CD14-positive monocyte (primary cell): ENCODE results near the gene CLDN8. TPM values are rescaled to one million over a fixed set of nuclear protein-coding genes. Genes with fewer than 3 reads are reported as not detected.

ENCODE experiments used
- DNase-seq, 3 donors: peaks; one replicate each; pipeline ENCODE4 v3.0.0-alpha.2; 2011 to 2022
- H2AFZ ChIP-seq: 2 replicates; pipeline ENCODE4 v1.6.0; 2012; ENCODE audit warnings: mild to moderate bottlenecking, low read depth, low read length, inconsistent platforms; ENCODE audit not compliant: insufficient read depth, poor library complexity, severe bottlenecking
- H3K27ac ChIP-seq, 2 donors: 1 replicate in 1 of 2; 2 replicates in 1 of 2; pipeline ENCODE4 v1.5.1; 2012 to 2013; ENCODE audit warnings: low read length in 2 of 2, control low read depth in 1 of 2, inconsistent platforms in 1 of 2, low read depth in 1 of 2, mild to moderate bottlenecking in 1 of 2
- H3K27me3 ChIP-seq, 2 donors: one replicate each; pipeline versions ENCODE4 v1.6.0 to v1.6.1; 2011 to 2013; ENCODE audit warnings: low read length in 2 of 2; ENCODE audit not compliant: control insufficient read depth in 2 of 2, insufficient read depth in 2 of 2
- H3K36me3 ChIP-seq, 2 donors: replicated peaks in 1 of 2; 1 replicate in 1 of 2; 2 replicates in 1 of 2; pipeline versions ENCODE4 v1.5.1 to v1.6.1; 2012 to 2013; ENCODE audit warnings: low read length in 2 of 2, control low read depth in 1 of 2, inconsistent platforms in 1 of 2, mild to moderate bottlenecking in 1 of 2; ENCODE audit not compliant: insufficient read depth in 2 of 2, control insufficient read depth in 1 of 2
- H3K4me1 ChIP-seq, 2 donors: 1 replicate in 1 of 2; 2 replicates in 1 of 2; pipeline versions ENCODE4 v1.5.1 to v1.6.1; 2012 to 2013; ENCODE audit warnings: low read length in 2 of 2, control low read depth in 1 of 2, inconsistent platforms in 1 of 2, mild to moderate bottlenecking in 1 of 2, moderate library complexity in 1 of 2; ENCODE audit not compliant: insufficient read depth in 2 of 2, control insufficient read depth in 1 of 2
- H3K4me2 ChIP-seq: replicated peaks from 2 replicates; pipeline ENCODE3; 2012; ENCODE audit warnings: low read length, moderate library complexity, mild to moderate bottlenecking; ENCODE audit not compliant: poor library complexity, severe bottlenecking; ENCODE audit errors: extremely low read depth
- H3K4me3 ChIP-seq, 3 experiments: fragments of 200-600 bp in 1 of 3; sonication (generic) in 1 of 3; replicated peaks in 1 of 3; 1 replicate in 2 of 3; 2 replicates in 1 of 3; pipeline ENCODE4 v1.5.1; 2011 to 2013; ENCODE audit warnings: low read length in 3 of 3, mild to moderate bottlenecking in 3 of 3, control low read depth in 2 of 3, low read depth in 2 of 3, inconsistent platforms in 1 of 3, moderate library complexity in 1 of 3
- H3K79me2 ChIP-seq: 2 replicates; pipeline ENCODE4 v1.6.0; 2012; ENCODE audit warnings: mild to moderate bottlenecking, control low read depth, inconsistent platforms, low read length, moderate library complexity; ENCODE audit not compliant: insufficient read depth
- H3K9ac ChIP-seq: 2 replicates; pipeline ENCODE4 v1.6.0; 2017; ENCODE audit warnings: low read length, mild to moderate bottlenecking; ENCODE audit not compliant: insufficient read depth, poor library complexity, severe bottlenecking
- H3K9me3 ChIP-seq, 2 donors: replicated peaks in 1 of 2; 1 replicate in 1 of 2; 2 replicates in 1 of 2; pipeline versions ENCODE4 v1.5.1 to v1.6.1; 2012 to 2013; ENCODE audit warnings: low read length in 2 of 2, control low read depth in 1 of 2; ENCODE audit not compliant: control insufficient read depth in 1 of 2, insufficient read depth in 1 of 2
- H4K20me1 ChIP-seq: 2 replicates; pipeline ENCODE4 v1.6.0; 2012; ENCODE audit warnings: mild to moderate bottlenecking, low read length, control low read depth, moderate library complexity; ENCODE audit not compliant: insufficient read depth
- H3K27ac Mint-ChIP-seq, 7 donors: one replicate each; pipeline ENCODE4 v1.8.0; 2020; ENCODE audit warnings: mild to moderate bottlenecking in 7 of 7, mixed read lengths in 7 of 7, moderate library complexity in 6 of 7, inconsistent platforms in 2 of 7
- H3K27me3 Mint-ChIP-seq, 3 donors: one replicate each; pipeline ENCODE4 v1.8.0; 2021 to 2022; ENCODE audit warnings: low read depth in 3 of 3, mild to moderate bottlenecking in 3 of 3, mixed read lengths in 3 of 3, moderate library complexity in 3 of 3, inconsistent platforms in 1 of 3
- H3K36me3 Mint-ChIP-seq, 2 donors: one replicate each; pipeline ENCODE4 v1.8.0; 2020; ENCODE audit warnings: mixed read lengths in 2 of 2, inconsistent platforms in 1 of 2, mild to moderate bottlenecking in 1 of 2
- H3K4me1 Mint-ChIP-seq: one replicate; pipeline ENCODE4 v1.8.0; 2020; ENCODE audit warnings: mild to moderate bottlenecking, mixed read lengths
- H3K4me3 Mint-ChIP-seq, 2 donors: one replicate each; pipeline ENCODE4 v1.8.0; 2020; ENCODE audit warnings: mild to moderate bottlenecking in 2 of 2, mixed read lengths in 2 of 2, moderate library complexity in 1 of 2
- H3K9me3 Mint-ChIP-seq, 7 donors: one replicate each; pipeline ENCODE4 v1.8.0; 2020 to 2022; ENCODE audit warnings: mixed read lengths in 7 of 7, mild to moderate bottlenecking in 6 of 7, moderate library complexity in 6 of 7, inconsistent platforms in 2 of 7
- CTCF ChIP-seq: fragments of 200-600 bp; IDR thresholded peaks from one replicate; pipeline ENCODE4 v1.8.0; 2022; ENCODE audit warnings: antibody characterized with exemption, mild to moderate bottlenecking
- WGBS: methylation state at CpG from one replicate; pipeline ENCODE4 v1.1.5; 2013; ENCODE audit warnings: missing lambda C conversion rate; ENCODE audit not compliant: insufficient coverage; 5-methylcytosine and 5-hydroxymethylcytosine counted together
- intact Hi-C, 2 donors: fragments of 100-400 bp; cut with micrococcal nuclease; formaldehyde crosslinking; loops; one replicate each; pipeline versions ENCODE4 v1.15.0 to v1.15.1; 2023
- polyA plus RNA-seq, 3 donors: library from polyadenylated mRNA; depleted of rRNA in 1 of 3; unstranded in 2 of 3; stranded (reverse) in 1 of 3; fragments of 300-500 nt in 2 of 3; fragments of >200 nt in 1 of 3; fragmentation: Illumina TruSeq in 2 of 3; gene quantifications; 1 replicate in 2 of 3; 2 replicates in 1 of 3; pipeline ENCODE4 v1.2.3, GENCODE V29; 2012 to 2021

CLDN8 gene
- polyA plus RNA-seq, 3 donors: not detected

- Histone ChIP-seq H4K20me1 (no peaks in the 10 kb centered on the region), H3K27me3 (no peaks in the 10 kb centered on the region), H3K79me2 (no peaks in the 10 kb centered on the region), H3K9me3 (no peaks in the 10 kb centered on the region), H3K36me3 (no peaks in the 10 kb centered on the region), H3K9ac (no peak overlapping the region), H3K4me3 (no peak overlapping the region), H3K4me1 (no peaks in the 10 kb centered on the region), H2AFZ (no peak overlapping the region), H3K27ac (no peak overlapping the region), H3K4me2 (no peak overlapping the region)
- Mint-ChIP-seq H3K9me3 (peaks cover 0 to 3% (median 0%) of the 10 kb centered on the region in 7 donors), H3K36me3 (no peaks in the 10 kb centered on the region), H3K27me3 (no peaks in the 10 kb centered on the region), H3K4me3 (no peak overlapping the region), H3K27ac (no peak overlapping the region), H3K4me1 (no peaks in the 10 kb centered on the region)
- WGBS: 57% methylated on average over 1 of the region's 7 CpGs
- TF ChIP-seq CTCF: no peak
- no peak for DNase-seq
- intact Hi-C loops: no loop called here
Measured at GRCh38 chr21:30190554-30190953, 25.3 kb downstream of the CLDN8 start.

- H3K4me1 Mint-ChIP-seq: no peaks in the 10 kb centered on the region
- no peaks in the 10 kb centered on the region for H3K27me3 ChIP-seq
- no peak for TF ChIP-seq CTCF
- H3K79me2 ChIP-seq: no peaks in the 10 kb centered on the region
- intact Hi-C loops: no loop called here
- no peaks in the 10 kb centered on the region for H3K9me3 ChIP-seq
- no CpG with 5 or more reads among the region's 3 CpGs for WGBS
- no peaks in the 10 kb centered on the region for H3K36me3 ChIP-seq
- no peaks in the 10 kb centered on the region for H3K36me3 Mint-ChIP-seq
- H3K27me3 Mint-ChIP-seq: no peaks in the 10 kb centered on the region
- no peak overlapping the region for H3K9ac ChIP-seq
- no peaks in the 10 kb centered on the region for H3K4me1 ChIP-seq
- no peak overlapping the region for H2AFZ ChIP-seq
- H3K9me3 Mint-ChIP-seq: peaks cover 0 to 3% (median 0%) of the 10 kb centered on the region in 7 donors
- H3K27ac Mint-ChIP-seq: no peak overlapping the region
- H4K20me1 ChIP-seq: no peaks in the 10 kb centered on the region
- no peak overlapping the region for H3K4me3 ChIP-seq
- no peak overlapping the region for H3K4me3 Mint-ChIP-seq
- no peak for DNase-seq
- H3K27ac ChIP-seq: no peak overlapping the region
- no peak overlapping the region for H3K4me2 ChIP-seq
Measured at GRCh38 chr21:30189773-30190172, 26.1 kb downstream of the CLDN8 start.
